ENCODE results near the gene SLC26A4. TPM values are rescaled to one million over a fixed set of nuclear protein-coding genes. Genes with fewer than 3 reads are reported as not detected.

Gene SLC26A4
- total RNA-seq (2022) (not detected in 2 replicates), Bru-seq, nascent RNA (percentile 8 among the genes with signal in this experiment), BruChase-seq, experiment 1, labeled RNA remaining after a 2-hour chase (percentile 9 among the genes with signal in this experiment), BruChase-seq, experiment 2, labeled RNA remaining after a 6-hour chase (percentile 9 among the genes with signal in this experiment)
- long read RNA-seq: 0 reads

DNA sequence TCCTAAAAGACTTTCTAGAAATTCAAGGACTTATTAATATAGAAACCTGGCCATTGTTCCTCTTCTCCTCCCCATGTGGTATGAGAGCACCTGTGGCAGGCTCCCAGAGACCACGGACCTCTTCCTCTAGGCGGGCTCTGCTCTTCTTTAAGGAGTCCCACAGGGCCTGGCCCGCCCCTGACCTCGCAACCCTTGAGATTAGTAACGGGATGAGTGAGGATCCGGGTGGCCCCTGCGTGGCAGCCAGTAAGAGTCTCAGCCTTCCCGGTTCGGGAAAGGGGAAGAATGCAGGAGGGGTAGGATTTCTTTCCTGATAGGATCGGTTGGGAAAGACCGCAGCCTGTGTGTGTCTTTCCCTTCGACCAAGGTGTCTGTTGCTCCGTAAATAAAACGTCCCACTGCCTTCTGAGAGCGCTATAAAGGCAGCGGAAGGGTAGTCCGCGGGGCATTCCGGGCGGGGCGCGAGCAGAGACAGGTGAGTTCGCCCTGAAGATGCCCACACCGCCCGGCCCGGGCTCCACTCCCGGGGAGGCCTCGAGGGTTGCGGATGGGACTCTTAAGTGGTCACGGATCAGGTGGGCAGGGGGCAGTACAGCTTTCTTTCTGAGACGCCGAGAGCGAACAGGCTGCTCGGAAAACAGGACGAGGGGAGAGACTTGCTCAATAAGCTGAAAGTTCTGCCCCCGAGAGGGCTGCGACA, at the start of gene SLC26A4:
Gene SLC26A4, plus strand, starts transcription at position 448 of the 700 bp plus-strand sequence. CDS start 814 bp downstream, outside the sequence.
- intact Hi-C loops (cut with micrococcal nuclease; ENCODE audit: unreplicated experiment): loop anchor here (1.0 to 2.0 kb wide), 2 partner anchors 80 to 197 kb away; partner anchors contain the start of gene BCAP29
- Mint-ChIP-seq H3K4me1 (ENCODE audit: low read depth, unreplicated experiment) (peaks cover 5% of the 10 kb centered on the region), H3K4me3 (ENCODE audit: unreplicated experiment) (peak within 1 kb of the TSS; percentile 78), H3K27ac (ENCODE audit: unreplicated experiment) (no peak within 1 kb of the TSS), H3K27me3 (ENCODE audit: insufficient read depth, unreplicated experiment) (peaks cover 24% of the 10 kb centered on the region), H3K36me3 (ENCODE audit: insufficient read depth, unreplicated experiment) (no peaks in the 10 kb centered on the region), H3K9me3 (ENCODE audit: unreplicated experiment) (no peaks in the 10 kb centered on the region)
- BruUV-seq (replicated peaks): no TSS peak
- ChIA-PET CTCF (interaction anchor here (1.1 to 1.3 kb wide), 2 partner anchors 80 to 219 kb away, joined by 3 to 4 read pairs; partner anchors contain the start of gene BCAP29), POLR2A (no interaction called here)
- Histone ChIP-seq H3K27me3 (replicated peaks; ENCODE audit: control insufficient read depth, insufficient read depth, low read length) (peaks cover 6% of the 10 kb centered on the region; the same call in 1 of the 2 replicates), H3K36me3 (ENCODE audit: control insufficient read depth, insufficient read depth, low read length) (no peaks in the 10 kb centered on the region), H3K4me1 (no peaks in the 10 kb centered on the region), H3K4me3 (ENCODE audit: low read depth, low read length) (peak within 1 kb of the TSS; percentile 57), H3K9me3 (no peaks in the 10 kb centered on the region)
- DNase-seq: peak in 1 of 2 experiments; percentile 32
- TF ChIP-seq, protein P1, sequence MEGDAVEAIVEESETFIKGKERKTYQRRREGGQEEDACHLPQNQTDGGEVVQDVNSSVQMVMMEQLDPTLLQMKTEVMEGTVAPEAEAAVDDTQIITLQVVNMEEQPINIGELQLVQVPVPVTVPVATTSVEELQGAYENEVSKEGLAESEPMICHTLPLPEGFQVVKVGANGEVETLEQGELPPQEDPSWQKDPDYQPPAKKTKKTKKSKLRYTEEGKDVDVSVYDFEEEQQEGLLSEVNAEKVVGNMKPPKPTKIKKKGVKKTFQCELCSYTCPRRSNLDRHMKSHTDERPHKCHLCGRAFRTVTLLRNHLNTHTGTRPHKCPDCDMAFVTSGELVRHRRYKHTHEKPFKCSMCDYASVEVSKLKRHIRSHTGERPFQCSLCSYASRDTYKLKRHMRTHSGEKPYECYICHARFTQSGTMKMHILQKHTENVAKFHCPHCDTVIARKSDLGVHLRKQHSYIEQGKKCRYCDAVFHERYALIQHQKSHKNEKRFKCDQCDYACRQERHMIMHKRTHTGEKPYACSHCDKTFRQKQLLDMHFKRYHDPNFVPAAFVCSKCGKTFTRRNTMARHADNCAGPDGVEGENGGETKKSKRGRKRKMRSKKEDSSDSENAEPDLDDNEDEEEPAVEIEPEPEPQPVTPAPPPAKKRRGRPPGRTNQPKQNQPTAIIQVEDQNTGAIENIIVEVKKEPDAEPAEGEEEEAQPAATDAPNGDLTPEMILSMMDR (IDR thresholded peaks at IDR 0.05; ENCODE audit: insufficient read depth in 1 of 2, low read depth in 1 of 2, low read length in 1 of 2, severe bottlenecking in 1 of 2, unreplicated experiment in 1 of 2): no peak

DNA sequence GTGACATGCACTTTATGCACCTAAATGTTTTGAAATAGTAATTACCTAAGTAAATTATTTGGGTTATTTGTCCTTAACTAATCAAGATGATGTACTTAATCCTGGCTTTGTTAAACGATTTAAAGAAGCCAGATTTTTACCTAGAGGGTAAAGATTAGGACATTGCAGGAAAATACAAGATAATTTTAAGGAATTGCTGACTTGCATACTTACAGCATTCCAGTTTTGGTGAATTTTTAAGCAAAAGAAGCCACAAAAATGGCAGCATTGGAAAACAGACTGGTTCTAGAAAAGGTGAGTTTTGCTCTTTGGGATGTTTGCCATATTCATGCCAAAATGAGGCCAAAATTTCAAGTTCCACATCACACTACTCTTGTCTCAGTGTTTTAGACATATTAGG, 47.2 kb upstream of the SLC26A4 start:
- intact Hi-C loops (cut with micrococcal nuclease; ENCODE audit: unreplicated experiment): no loop called here
- BruUV-seq (replicated peaks): no TSS peak
- H3K4me3 Mint-ChIP-seq (ENCODE audit: unreplicated experiment): no peak overlapping the region

DNA sequence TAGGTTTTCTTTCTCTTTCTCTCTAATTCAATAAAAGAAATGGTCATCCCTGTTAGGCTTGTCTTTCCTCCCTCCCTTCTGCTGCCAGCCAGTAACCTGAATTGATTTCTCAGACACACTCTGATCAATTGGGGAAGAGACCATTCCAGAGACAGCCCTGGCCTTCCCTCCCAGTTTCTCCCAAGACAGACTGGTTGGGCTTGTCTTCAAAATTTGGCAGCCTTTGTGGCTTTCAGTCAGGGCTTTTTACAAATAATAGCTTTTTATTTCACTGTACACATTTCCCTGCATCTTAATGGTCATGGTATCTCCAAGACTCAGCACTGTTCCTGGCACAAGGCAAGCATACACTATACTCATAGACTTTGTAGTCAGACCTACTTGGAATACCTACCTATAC, 46.7 kb upstream of the SLC26A4 start:
- intact Hi-C loops (cut with micrococcal nuclease; ENCODE audit: unreplicated experiment): no loop called here
- H3K36me3 Mint-ChIP-seq (ENCODE audit: insufficient read depth, unreplicated experiment): no peaks in the 10 kb centered on the region
- no peaks in the 10 kb centered on the region for H3K9me3 Mint-ChIP-seq (ENCODE audit: unreplicated experiment)
- POLR2A ChIA-PET: no interaction called here
- Histone ChIP-seq H3K4me1 (no peaks in the 10 kb centered on the region), H3K9me3 (no peaks in the 10 kb centered on the region), H3K27me3 (replicated peaks; ENCODE audit: control insufficient read depth, insufficient read depth, low read length) (no peaks in the 10 kb centered on the region), H3K4me3 (ENCODE audit: low read depth, low read length) (no peak overlapping the region), H3K36me3 (ENCODE audit: control insufficient read depth, insufficient read depth, low read length) (no peaks in the 10 kb centered on the region)
- H3K27me3 Mint-ChIP-seq (ENCODE audit: insufficient read depth, unreplicated experiment): no peaks in the 10 kb centered on the region
- no peaks in the 10 kb centered on the region for H3K4me1 Mint-ChIP-seq (ENCODE audit: low read depth, unreplicated experiment)
- H3K4me3 Mint-ChIP-seq (ENCODE audit: unreplicated experiment): no peak overlapping the region
- TF ChIP-seq, protein P1 (IDR thresholded peaks at IDR 0.05; ENCODE audit: insufficient read depth in 1 of 2, low read depth in 1 of 2, low read length in 1 of 2, severe bottlenecking in 1 of 2, unreplicated experiment in 1 of 2): no peak
- H3K27ac Mint-ChIP-seq (ENCODE audit: unreplicated experiment): no peak overlapping the region
- CTCF ChIA-PET: no interaction called here
- no peak for DNase-seq
- no TSS peak for BruUV-seq (replicated peaks)

More for the DNA sequence above, 47.2 kb upstream of the SLC26A4 start:
- TF ChIP-seq, protein P1 (IDR thresholded peaks at IDR 0.05; ENCODE audit: insufficient read depth in 1 of 2, low read depth in 1 of 2, low read length in 1 of 2, severe bottlenecking in 1 of 2, unreplicated experiment in 1 of 2): no peak
- H3K36me3 ChIP-seq (ENCODE audit: control insufficient read depth, insufficient read depth, low read length): no peaks in the 10 kb centered on the region
- H3K9me3 ChIP-seq: no peaks in the 10 kb centered on the region
- H3K9me3 Mint-ChIP-seq (ENCODE audit: unreplicated experiment): no peaks in the 10 kb centered on the region
- no peak for DNase-seq
- no peaks in the 10 kb centered on the region for H3K4me1 Mint-ChIP-seq (ENCODE audit: low read depth, unreplicated experiment)
- H3K4me3 ChIP-seq (ENCODE audit: low read depth, low read length): no peak overlapping the region
- ChIA-PET POLR2A (no interaction called here), CTCF (no interaction called here)
- no peak overlapping the region for H3K27ac Mint-ChIP-seq (ENCODE audit: unreplicated experiment)
- H3K27me3 Mint-ChIP-seq (ENCODE audit: insufficient read depth, unreplicated experiment): no peaks in the 10 kb centered on the region
- no peaks in the 10 kb centered on the region for H3K36me3 Mint-ChIP-seq (ENCODE audit: insufficient read depth, unreplicated experiment)
- H3K4me1 ChIP-seq: no peaks in the 10 kb centered on the region
- no peaks in the 10 kb centered on the region for H3K27me3 ChIP-seq (replicated peaks; ENCODE audit: control insufficient read depth, insufficient read depth, low read length)

Measured in Caco-2 (cell line).